HG02938 (cell line): ENCODE results near the gene MAPK12.

ENCODE experiments used
- ATAC-seq: cut with Tn5 transposase; IDR thresholded peaks from one replicate; pipeline ENCODE4 v1.9.1; 2021; ENCODE audit warnings: mild to moderate bottlenecking, moderate library complexity; ENCODE audit not compliant: unreplicated experiment

MAPK12 gene

GRCh38 chr22:50299785-50300619 lies 38.5 kb upstream of the MAPK12 start:
- no peak for ATAC-seq

GRCh38 chr22:50298937-50299784 lies 37.7 kb upstream of the MAPK12 start:
- ATAC-seq: no peak

GRCh38 chr22:50298266-50298637 lies 36.8 kb upstream of the MAPK12 start:
- no peak for ATAC-seq

- no peak for ATAC-seq
Observed at GRCh38 chr22:50297510-50298265, 36.2 kb upstream of the MAPK12 start.

- ATAC-seq: no peak
Observed at GRCh38 chr22:50296658-50297490, 35.4 kb upstream of the MAPK12 start.

GRCh38 chr22:50294319-50294656 lies 32.8 kb upstream of the MAPK12 start:
- ATAC-seq: no peak

- ATAC-seq: no peak
Observed at GRCh38 chr22:50293441-50294318, 32.2 kb upstream of the MAPK12 start.

GRCh38 chr22:50292643-50293440 lies 31.4 kb upstream of the MAPK12 start:
- no peak for ATAC-seq

- ATAC-seq: no peak
Observed at GRCh38 chr22:50289942-50290630, 28.6 kb upstream of the MAPK12 start.

- no peak for ATAC-seq
Observed at GRCh38 chr22:50289151-50289941, 27.9 kb upstream of the MAPK12 start.

- ATAC-seq: no peak
Observed at GRCh38 chr22:50287731-50288130, 26.2 kb upstream of the MAPK12 start.

GRCh38 chr22:50286701-50287318 lies 25.3 kb upstream of the MAPK12 start:
- ATAC-seq: no peak

- no peak for ATAC-seq
Observed at GRCh38 chr22:50286275-50286674, 24.8 kb upstream of the MAPK12 start.

- ATAC-seq: no peak
Observed at GRCh38 chr22:50285568-50286229, 24.2 kb upstream of the MAPK12 start.

GRCh38 chr22:50284479-50284878 lies 23.0 kb upstream of the MAPK12 start:
- ATAC-seq: no peak

GRCh38 chr22:50283821-50284220 lies 22.3 kb upstream of the MAPK12 start:
- no peak for ATAC-seq
